DOHH2 (cell line): ENCODE measurements around the gene USH1C.

Source experiments
- H3F3A ChIP-seq: fragments of 200-600 bp; sonication (generic), shearing (Covaris generic); 2 replicates; pipeline ENCODE4 v1.6.0; 2016; ENCODE audit warnings: antibody characterized with exemption, mild to moderate bottlenecking; ENCODE audit not compliant: control insufficient read depth, insufficient read depth
- H3K27ac ChIP-seq: fragments of 200-600 bp; sonication (generic); 2 replicates; pipeline ENCODE4 v1.5.1; 2014; ENCODE audit warnings: low read depth, mild to moderate bottlenecking, low read length, moderate library complexity
- H3K27me3 ChIP-seq: fragments of 200-600 bp; sonication (generic); 2 replicates; pipeline ENCODE4 v1.6.1; 2014; ENCODE audit warnings: mild to moderate bottlenecking, low read length, mixed read lengths; ENCODE audit not compliant: control insufficient read depth
- H3K36me3 ChIP-seq: fragments of 200-600 bp; sonication (generic); 2 replicates; pipeline ENCODE4 v1.6.1; 2014; ENCODE audit warnings: mild to moderate bottlenecking, low read length, moderate library complexity, mixed read lengths; ENCODE audit not compliant: control insufficient read depth
- H3K4me1 ChIP-seq: fragments of 200-600 bp; sonication (generic); 2 replicates; pipeline ENCODE4 v1.6.1; 2014; ENCODE audit warnings: mild to moderate bottlenecking, low read length, mixed read lengths; ENCODE audit not compliant: control insufficient read depth
- H3K4me2 ChIP-seq: fragments of 200-600 bp; sonication (generic); 2 replicates; pipeline ENCODE4 v1.6.0; 2014; ENCODE audit warnings: mild to moderate bottlenecking, low read length, moderate library complexity
- H3K4me3 ChIP-seq: fragments of 200-600 bp; sonication (generic); 2 replicates; pipeline ENCODE4 v1.5.1; 2014; ENCODE audit warnings: mild to moderate bottlenecking, low read length, mixed read lengths
- H3K79me2 ChIP-seq: fragments of 200-600 bp; sonication (generic); 2 replicates; pipeline ENCODE4 v1.6.1; 2014; ENCODE audit warnings: mild to moderate bottlenecking, low read length, mixed read lengths; ENCODE audit not compliant: control insufficient read depth
- H3K9me2 ChIP-seq: fragments of 200-600 bp; sonication (generic); replicated peaks from 2 replicates; pipeline ENCODE4 v1.6.1; 2014; ENCODE audit warnings: mild to moderate bottlenecking, low read length, mixed read lengths; ENCODE audit not compliant: control insufficient read depth
- H3K9me3 ChIP-seq: fragments of 200-600 bp; sonication (generic); 2 replicates; pipeline ENCODE4 v1.6.1; 2014; ENCODE audit warnings: antibody characterized with exemption, low read length, mixed read lengths; ENCODE audit not compliant: control insufficient read depth, insufficient read depth
- H4K20me1 ChIP-seq: fragments of 200-600 bp; sonication (generic); 2 replicates; pipeline ENCODE4 v1.6.0; 2014; ENCODE audit warnings: low read depth, mild to moderate bottlenecking, antibody characterized with exemption, low read length, moderate library complexity; ENCODE audit not compliant: control insufficient read depth, insufficient read depth
- CTCF ChIP-seq: fragments of 200-600 bp; sonication (generic); IDR thresholded peaks from one replicate; pipeline ENCODE4 v1.5.1; 2014; ENCODE audit warnings: antibody characterized with exemption, mild to moderate bottlenecking, low read depth, low read length; ENCODE audit not compliant: poor library complexity, severe bottlenecking
- EZH2phosphoT487 ChIP-seq: fragments of 200-600 bp; sonication (generic); IDR thresholded peaks from 2 replicates; pipeline ENCODE4 v1.6.1; 2017; ENCODE audit warnings: borderline replicate concordance, mild to moderate bottlenecking, antibody characterized with exemption, low read length, moderate library complexity, mixed read lengths

Gene USH1C

GRCh38 chr11:17563961-17564686 is 19.9 kb upstream of the USH1C start:
- TF ChIP-seq EZH2phosphoT487 (no peak), CTCF (no peak)
- Histone ChIP-seq H4K20me1 (no peaks in the 10 kb centered on the region), H3K9me3 (no peaks in the 10 kb centered on the region)

GRCh38 chr11:17563231-17563646 is 19.0 kb upstream of the USH1C start:
- H4K20me1 ChIP-seq, result no peaks in the 10 kb centered on the region
- no peaks in the 10 kb centered on the region for H3K9me2 ChIP-seq
- no peak overlapping the region for H3K27ac ChIP-seq
- no peaks in the 10 kb centered on the region for H3K4me1 ChIP-seq
- H3K27me3 ChIP-seq, result no peaks in the 10 kb centered on the region
- H3K4me3 ChIP-seq, result no peak overlapping the region
- no peak for TF ChIP-seq CTCF
- H3K9me3 ChIP-seq, result no peaks in the 10 kb centered on the region
- H3K79me2 ChIP-seq, result no peaks in the 10 kb centered on the region
- no peaks in the 10 kb centered on the region for H3F3A ChIP-seq
- H3K4me2 ChIP-seq, result no peak overlapping the region
- no peaks in the 10 kb centered on the region for H3K36me3 ChIP-seq

More at GRCh38 chr11:17563961-17564686, 19.9 kb upstream of the USH1C start:
- H3K27me3 ChIP-seq, result no peaks in the 10 kb centered on the region
- H3K4me1 ChIP-seq, result no peaks in the 10 kb centered on the region
- H3K9me2 ChIP-seq, result no peaks in the 10 kb centered on the region
- no peak overlapping the region for H3K27ac ChIP-seq
- H3K4me2 ChIP-seq, result no peak overlapping the region
- no peaks in the 10 kb centered on the region for H3F3A ChIP-seq
- H3K79me2 ChIP-seq, result no peaks in the 10 kb centered on the region
- no peak overlapping the region for H3K4me3 ChIP-seq
- no peaks in the 10 kb centered on the region for H3K36me3 ChIP-seq

- H3K4me2 ChIP-seq, result no peak overlapping the region
- H3K4me3 ChIP-seq, result no peak overlapping the region
- TF ChIP-seq EZH2phosphoT487 (no peak), CTCF (no peak)
- no peaks in the 10 kb centered on the region for H3K79me2 ChIP-seq
- H3K9me3 ChIP-seq, result no peaks in the 10 kb centered on the region
- no peaks in the 10 kb centered on the region for H3K36me3 ChIP-seq
- H4K20me1 ChIP-seq, result no peaks in the 10 kb centered on the region
- H3K4me1 ChIP-seq, result no peaks in the 10 kb centered on the region
- no peaks in the 10 kb centered on the region for H3F3A ChIP-seq
- no peaks in the 10 kb centered on the region for H3K9me2 ChIP-seq
- H3K27me3 ChIP-seq, result no peaks in the 10 kb centered on the region
- H3K27ac ChIP-seq, result no peak overlapping the region
These were observed 17.3 kb upstream of the USH1C start for GRCh38 chr11:17561526-17561925.
